GM19455 (cell line): ENCODE results near the gene CLEC2A.
"Not testable (repeated sequence)": the region's sequence is repeated elsewhere in the genome, so short reads cannot be mapped to it uniquely, and the experiment has no call there.

Experiments used
- ATAC-seq: cut with Tn5 transposase; IDR thresholded peaks from one replicate; pipeline ENCODE4 v1.9.1; 2021; ENCODE audit not compliant: unreplicated experiment

CLEC2A gene, protein sequence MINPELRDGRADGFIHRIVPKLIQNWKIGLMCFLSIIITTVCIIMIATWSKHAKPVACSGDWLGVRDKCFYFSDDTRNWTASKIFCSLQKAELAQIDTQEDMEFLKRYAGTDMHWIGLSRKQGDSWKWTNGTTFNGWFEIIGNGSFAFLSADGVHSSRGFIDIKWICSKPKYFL

DNA sequence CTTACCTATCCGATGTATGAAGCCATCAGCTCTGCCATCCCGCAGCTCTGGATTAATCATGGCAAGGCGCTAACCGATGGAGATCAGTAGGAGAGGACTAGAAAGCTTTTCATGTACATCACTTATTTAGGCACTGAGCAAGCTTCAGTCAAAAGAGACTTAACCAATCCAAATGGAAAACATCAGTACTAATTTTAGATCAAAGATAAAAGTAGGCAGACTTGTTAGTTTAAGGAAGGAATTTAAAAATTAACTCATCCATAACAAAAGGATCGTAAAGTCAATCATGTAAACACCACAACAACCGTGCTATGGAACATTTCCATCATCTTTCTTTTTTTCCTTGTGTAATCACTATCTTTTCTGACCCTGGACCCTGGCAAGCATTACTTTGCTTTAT, at the start of gene CLEC2A:
Gene CLEC2A (minus strand): TSS at position 101 of the 400 bp plus-strand sequence. CDS start 41 bp downstream, at position 60.
- no peak for ATAC-seq

DNA sequence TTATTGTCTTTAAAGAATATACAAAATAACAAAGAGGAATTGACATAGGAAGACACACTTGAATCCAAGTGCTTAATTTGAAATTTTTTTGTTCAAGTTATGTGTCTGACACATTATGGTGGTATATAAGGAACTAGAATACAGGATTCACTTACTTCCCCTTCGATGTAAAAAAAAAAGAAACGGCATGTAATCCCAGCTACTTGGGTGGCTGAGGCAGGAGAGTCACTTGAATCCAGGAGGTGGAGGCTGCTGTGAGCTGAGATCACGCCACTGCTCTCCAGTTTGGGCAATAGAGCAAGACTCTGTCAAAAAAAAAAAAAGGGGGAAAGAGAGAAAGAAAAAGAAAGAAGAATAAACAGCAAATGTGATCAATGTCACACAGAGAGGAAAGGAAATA, 48.0 kb upstream of the CLEC2A start:
- ATAC-seq, result no peak

DNA sequence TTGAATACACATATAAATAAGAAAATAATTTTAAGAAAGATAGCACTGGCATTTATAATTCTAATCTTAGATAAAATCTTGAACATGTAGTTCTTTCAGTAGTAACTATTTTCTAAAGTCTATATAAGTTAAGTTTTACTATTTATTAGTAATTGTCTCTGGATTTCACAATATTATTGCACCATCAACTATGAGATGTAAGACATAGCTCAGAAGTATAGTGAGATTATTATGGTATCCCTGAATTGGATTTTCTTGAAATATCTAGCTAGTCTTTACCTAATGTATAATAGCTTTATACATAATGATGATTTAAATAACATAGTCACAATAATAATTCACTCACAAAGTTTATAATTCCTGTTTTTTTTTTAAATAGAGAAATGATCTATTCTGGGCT, 45.7 kb upstream of the CLEC2A start:
- no peak for ATAC-seq

DNA sequence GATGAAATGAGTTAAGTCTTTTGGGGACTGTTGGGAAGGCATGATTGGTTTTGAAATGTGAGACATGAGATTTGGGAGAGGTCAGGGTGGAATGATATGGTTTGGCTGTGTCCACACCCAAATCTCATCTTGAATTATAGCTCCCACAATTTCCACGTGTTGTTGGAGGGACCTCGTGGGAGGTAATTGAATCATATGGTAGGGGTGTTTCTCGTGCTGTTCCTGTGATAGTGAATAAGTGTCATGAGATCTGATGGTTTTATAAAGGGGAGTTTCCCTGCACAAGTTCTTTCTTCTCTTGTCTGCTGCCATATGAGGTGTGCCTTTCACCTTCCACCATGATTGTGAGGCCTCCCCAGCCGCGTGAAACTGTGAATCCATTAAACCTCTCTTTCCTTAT, 44.5 kb upstream of the CLEC2A start:
- not testable (repeated sequence) for ATAC-seq

DNA sequence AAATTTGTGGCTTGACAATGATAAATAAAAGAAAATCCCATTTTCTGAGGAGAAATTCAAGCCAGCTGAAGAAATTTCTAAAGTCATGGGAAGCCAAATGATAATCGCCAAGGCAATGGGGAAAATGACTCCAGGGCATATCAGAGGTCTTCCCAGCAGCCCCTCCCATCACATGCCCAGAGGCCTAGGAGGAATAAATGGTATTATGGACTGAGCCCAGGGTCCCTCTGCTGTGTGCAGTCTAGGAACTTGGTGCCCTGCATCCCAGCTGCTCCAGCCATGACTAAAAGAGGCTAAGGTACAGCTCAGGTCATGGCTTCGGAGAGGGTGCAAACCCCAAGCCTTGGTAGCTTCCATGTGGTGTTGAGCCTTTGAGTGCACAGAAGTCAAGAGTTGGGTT, 43.4 kb upstream of the CLEC2A start:
- ATAC-seq, result no peak

DNA sequence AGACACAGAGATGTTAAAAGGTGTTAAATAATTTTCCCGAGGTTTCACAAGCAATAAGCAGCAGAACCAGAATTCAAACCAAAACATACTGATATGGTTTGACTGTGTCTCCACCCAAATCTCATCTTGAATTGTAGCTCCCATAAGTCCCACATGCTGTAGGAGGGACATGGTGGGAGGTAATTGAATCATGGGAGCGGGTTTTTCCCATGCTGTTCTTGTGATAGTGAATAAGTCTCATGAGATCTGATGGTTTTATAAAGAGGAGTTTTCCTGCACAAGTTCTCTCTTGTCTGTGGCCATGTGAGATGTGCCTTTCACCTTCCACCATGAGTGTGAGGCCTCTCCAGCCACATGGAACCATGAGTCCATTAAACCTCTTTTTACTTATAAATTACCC, 42.6 kb upstream of the CLEC2A start:
- not testable (repeated sequence) for ATAC-seq

DNA sequence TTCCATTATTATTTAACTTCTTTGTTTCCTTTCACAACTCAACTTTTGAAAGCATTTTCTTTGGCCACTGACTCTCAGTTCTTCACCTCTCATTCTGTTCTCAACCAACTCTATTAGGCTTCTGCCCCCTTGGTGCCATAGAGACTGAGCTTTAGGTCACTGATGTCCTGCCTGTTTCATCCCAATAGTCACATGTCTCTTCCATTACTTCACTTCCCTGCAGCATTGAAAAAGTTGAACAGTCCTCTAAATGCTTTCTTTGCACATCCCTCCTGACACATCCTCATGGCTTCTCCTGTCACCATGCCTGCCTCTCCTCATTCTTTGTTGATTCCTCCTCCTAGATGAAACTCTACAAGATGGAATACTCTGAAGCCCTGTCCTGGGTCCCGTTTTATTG, 41.8 kb upstream of the CLEC2A start:
- no peak for ATAC-seq

DNA sequence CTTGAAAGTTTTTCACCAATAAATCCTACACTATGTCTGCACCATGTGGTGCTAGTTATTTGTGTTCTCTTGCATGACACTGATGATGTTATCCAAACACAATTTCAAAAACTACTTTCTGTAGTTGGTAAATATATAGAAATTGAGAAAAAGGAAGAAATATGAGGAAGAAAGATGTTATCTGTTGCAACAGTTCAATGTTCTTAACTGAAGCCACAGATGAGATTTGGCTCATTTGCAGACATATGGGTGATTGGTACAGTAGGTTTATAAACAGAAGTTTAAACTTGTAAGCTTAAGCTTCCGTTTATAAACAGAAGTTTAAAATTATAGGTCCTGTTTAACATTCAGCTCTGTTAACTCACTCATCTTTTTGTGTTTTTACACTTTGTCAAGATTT, 39.0 kb upstream of the CLEC2A start, which contains the start of gene CLEC12A:
Gene CLEC12A (plus strand): TSS at position 229 of the 400 bp plus-strand sequence. CDS start 188 bp downstream, outside the sequence.
- ATAC-seq, result no peak

DNA sequence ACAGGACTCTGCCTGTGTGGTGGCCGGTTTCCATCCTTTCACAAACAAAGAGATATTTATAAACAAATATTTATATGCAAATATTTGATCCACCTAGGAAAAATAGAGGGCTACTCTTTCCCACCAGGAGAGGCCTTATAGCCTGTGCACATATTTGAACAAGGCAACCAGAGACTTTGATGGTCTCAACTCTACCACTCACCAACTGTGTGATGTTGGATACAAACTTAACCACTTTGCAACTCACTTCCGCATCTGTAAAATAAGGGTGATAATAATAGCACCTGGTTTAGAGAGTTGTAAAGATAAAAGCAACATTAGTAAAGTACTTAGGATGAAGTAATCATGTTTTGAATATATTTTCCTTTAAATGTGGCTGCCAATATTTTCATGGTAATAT, 37.5 kb upstream of the CLEC2A start:
- ATAC-seq, result no peak

DNA sequence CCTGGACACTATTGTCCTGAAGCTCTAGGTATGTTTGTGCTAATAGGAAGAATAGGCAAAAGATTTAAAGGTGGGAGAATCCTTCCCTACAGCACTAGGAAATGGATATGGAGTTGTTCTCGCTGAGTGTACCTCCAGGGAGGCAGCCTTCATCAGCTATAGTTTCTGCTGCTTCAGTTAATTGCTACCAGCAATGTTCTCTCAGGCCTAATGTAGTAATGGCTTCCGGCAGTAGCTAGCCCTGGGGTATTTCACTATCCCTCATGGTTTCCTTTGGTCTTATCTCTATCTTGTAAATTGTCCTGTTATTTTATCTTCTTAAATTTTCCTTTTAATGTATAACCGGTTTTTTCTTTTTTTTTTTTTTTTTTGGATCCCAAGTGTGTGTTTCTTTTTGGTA, 29.7 kb upstream of the CLEC2A start:
- no peak for ATAC-seq

DNA sequence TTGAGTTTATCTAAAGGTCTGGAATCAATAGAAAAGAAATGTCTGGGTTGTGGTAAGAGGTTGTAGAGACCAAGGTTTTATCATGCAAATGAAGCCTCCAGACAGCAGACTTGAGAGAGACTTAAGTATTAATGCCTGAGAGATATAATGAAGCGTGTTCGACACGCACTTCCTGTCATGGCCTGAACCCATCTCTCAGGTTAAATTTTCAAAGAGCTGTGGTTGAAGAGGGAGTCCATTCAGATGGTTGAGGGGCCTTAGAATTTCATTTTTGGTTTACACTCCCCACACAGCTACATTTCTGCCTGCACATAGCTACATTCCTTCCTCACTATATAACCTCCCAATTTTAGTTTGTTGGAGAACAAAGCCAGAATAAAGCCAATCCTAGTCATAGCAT, 28.9 kb upstream of the CLEC2A start:
- ATAC-seq, result no peak

DNA sequence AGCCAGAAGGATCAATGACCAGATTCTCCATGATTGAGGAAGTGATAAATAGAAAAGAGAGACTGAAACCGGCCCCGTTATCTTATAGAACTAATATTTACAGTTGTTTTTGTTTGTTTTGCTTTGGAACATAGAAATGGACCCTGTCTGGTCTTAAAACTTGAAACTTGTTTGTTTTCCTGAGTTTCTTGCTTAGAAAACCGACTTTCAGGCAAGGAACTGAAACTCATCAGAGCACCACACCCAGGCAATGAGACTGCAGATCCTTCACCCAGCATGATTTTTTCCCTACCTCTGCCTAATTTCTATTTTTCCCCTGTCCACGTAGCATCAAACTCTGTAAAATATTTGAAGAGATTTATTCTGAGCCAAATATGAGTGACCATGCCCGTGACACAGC, 28.4 kb upstream of the CLEC2A start:
- ATAC-seq, result no peak

DNA sequence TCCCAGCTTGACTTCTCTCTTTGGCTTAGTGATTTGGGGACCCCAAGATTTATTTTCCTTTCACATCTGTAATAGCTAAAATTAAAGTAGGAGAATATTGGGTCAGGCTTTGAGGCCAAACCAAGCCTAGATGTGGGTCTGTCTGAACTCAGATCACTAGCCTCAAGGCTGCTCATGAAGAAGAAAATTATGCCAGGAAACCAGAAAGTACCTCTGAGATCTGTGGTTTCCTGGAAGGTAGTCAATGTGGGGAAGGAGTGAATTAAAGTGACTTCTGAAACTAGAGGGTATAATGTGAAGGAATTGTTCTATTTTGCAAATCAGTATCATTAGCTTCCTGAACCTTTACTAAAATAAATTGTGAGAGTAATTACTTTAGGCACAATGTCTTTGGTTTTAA, 25.7 kb upstream of the CLEC2A start:
- no peak for ATAC-seq

DNA sequence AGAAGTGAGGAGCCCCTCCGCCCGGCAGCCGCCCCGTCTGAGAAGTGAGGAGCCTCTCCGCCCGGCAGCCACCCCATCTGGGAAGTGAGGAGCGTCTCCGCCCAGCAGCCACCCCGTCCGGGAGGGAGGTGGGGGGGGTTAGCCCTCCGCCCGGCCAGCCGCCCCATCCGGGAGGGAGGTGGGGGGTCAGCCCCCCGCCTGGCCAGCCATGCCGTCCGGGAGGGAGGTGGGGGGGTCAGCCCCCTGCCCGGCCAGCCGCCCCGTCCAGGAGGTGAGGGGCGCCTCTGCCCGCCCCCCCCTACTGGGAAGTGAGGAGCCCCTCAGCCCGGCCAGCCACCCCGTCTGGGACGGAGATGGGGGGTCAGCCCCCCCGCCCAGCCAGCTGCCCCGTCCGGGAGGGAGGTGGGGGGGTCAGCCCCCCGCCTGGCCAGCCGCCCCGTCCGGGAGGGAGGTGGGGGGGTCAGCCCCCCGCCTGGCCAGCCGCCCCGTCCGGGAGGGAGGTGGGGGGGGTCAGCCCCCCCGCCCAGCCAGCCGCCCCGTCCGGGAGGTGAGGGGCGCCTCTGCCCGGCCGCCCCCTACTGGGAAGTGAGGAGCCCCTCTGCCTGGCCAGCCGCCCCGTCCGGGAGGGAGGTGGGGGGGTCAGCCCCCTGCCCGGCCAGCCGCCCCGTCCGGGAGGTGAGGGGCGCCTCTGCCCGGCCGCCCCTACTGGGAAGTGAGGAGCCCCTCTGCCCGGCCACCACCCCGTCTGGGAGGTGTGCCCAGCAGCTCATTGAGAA, 21.0 kb upstream of the CLEC2A start:
- ATAC-seq, result not testable (repeated sequence)

DNA sequence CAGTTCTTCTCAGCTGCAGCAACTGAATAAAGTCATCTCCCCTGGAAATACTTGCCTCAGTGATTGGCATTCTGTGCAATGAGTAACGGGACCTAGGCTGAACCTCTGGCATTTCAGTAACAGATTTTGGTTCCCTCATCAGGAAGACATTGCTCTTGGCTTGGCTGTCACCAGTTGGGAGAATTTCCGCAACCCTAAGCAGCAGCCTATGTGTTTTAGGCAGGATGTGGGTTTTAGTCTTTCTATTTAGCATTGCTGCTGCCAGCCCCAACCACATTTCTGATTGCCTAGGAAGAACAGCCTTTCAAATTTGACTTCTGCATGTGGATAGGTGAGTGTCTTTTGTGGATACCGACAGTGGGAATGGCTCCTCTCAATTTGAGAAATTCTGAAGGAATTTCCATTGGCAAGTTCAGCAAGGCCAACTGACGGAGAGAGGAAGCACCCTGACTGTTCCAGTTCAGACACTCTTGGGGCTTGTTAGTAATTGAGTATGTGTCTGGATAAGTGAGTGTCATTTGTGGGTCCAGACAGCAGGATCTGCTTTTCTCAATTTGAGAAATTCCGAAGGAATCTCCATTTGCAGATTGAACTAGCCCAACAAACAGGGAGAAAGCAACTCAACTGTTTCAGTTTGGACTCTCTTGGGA, 19.0 kb upstream of the CLEC2A start:
- ATAC-seq, result no peak

DNA sequence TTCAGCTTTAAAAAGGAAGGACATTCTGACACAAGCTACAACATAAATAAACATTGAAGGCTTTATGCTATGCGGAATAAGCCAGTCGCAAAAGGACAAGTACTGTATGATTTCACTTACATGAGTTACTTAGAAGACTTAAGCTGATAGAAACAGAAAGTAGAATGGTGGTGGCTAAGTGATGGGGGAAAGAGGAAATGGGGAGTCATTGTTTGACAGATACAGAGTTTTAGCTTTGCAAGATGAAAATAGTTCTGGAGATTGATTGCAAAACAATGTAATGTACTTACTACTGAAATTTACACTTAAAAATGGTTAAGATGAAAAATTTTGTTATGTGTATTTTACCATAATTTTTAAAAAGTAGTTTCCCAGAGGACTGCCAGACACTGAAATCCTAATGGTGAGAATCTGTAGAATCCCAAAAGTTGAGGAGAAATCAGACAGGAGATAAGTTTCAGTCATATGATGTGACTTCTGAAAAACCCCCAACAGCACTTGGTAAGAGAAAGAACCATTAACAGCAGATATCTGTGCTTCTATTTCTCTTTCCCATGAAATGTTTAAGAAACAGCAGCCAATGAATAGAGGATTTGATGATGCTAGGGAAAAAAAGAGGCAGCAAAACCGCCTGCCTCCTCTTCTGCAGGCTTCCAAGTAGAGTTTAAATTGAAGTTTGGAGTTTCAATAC, 16.6 kb upstream of the CLEC2A start:
- peak; percentile 99 for ATAC-seq

DNA sequence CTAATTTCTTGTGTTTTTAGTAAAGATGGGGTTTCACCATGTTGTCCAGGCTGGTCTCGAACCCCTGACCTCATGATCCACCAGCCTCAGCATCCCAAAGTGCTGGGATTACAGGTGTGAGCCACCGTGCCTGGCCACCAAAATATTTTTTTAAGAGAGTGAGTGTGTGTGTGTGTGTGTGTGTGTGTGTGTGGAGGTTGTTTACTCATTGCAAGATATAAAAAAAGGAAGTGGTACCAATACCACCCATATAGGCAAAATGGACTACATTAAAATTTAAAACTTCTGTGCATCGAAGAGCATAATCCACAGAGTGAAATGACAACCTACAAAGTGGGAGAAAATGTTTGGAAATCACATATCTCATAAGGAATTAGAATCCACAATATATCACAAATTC, 15.5 kb upstream of the CLEC2A start:
- ATAC-seq, result no peak

DNA sequence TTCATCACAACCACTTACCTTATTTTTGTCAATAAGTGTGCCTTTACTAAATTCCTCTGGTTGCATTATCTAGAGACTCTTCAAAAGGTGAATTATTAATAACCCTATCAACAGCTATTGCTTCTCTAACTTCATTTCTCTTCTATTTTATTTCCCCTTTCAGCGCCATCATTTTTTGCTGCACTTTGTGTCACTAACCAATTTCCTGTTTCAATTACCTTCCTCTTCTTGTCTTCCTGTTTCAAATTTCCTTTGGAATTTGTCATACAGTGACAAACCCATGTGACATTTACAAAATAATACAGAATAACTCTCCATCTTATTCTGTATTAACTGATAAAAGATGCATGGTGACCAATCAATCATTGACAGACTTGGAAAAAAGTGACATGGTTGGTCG, 12.2 kb upstream of the CLEC2A start:
- no peak for ATAC-seq

DNA sequence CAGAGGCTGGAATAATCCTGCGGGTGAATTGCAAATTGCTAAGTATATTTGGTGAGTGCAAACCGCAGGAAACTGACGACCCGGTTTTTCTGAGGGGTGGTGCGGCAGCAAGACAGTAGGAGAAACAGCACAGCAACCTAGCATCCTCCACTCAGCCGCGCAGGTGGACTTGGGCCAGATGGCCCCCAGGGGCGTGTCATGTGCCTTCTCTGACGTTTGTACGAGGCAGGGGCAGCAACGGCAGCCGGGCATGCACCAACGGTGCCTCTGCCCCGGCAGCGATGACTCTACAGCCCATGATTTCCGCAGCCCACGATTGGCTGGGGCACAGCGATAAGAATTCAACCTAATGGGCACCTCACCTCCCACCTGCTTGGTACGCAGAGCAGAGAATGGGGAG, 11.1 kb upstream of the CLEC2A start:
- ATAC-seq, result no peak

DNA sequence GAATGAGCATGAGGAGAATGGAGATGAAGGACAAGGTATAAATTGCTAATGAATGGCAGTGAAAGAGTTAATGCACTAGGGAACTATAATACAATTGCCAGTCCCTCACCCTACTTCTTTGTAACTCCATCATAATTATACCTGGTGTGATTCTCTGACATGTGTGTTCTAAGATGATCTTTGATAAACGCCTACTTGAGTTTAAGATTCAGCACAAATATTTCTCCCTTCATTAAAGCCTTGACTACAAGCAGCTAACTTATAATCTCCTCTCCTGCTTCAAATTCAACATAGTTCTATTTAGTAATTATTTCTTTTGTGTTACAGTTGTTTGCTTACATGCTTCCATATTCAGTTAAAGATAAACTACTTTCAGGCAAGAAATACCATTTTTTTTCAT, 9.7 kb upstream of the CLEC2A start:
- no peak for ATAC-seq

DNA sequence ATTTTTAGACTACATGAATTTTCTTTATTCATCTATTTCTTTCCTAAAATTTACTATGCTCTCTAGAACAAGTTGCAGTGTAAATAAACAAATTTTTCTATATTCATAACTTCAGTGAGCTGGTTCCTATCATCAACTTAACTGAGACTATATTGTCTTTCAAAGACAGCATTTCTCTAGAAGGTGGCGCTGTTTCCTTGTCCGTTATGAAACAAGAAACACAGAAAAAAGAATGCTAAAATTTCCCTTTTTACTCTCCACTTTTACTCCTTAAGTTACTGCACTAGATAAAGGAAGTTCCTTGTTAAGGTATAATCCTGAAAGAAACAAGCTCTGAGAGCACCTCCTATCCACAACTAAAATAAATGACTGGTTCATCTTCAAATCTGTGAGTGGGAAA, 8.2 kb upstream of the CLEC2A start:
- ATAC-seq, result no peak

DNA sequence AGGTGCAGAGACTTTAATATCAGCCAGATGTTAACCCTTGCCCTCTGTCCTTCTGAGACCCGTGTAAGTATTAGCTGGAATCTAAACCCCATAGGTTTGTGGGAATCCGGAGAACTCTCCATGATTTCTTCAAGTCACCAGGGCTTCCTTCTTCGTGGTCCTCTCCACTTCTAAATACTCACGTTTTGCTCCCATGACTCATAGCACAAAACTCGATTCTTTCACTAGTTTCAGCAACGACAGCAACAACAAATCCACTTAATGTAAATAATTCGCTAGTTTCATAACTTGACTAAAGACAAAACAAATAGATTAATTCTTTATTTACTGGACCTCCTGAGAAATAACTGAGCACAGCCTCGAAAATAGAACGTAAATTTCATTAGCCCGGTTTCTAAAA, 4.4 kb upstream of the CLEC2A start:
- no peak for ATAC-seq
